Measurements from ENCODE around the gene ARHGAP26. TPM values are rescaled to one million over a fixed set of nuclear protein-coding genes. Genes with fewer than 3 reads are reported as not detected.

The ARHGAP26 gene
- total and polyA plus RNA-seq, 2 experiments from 2014 or later: 9.5 to 16.8 TPM

DNA sequence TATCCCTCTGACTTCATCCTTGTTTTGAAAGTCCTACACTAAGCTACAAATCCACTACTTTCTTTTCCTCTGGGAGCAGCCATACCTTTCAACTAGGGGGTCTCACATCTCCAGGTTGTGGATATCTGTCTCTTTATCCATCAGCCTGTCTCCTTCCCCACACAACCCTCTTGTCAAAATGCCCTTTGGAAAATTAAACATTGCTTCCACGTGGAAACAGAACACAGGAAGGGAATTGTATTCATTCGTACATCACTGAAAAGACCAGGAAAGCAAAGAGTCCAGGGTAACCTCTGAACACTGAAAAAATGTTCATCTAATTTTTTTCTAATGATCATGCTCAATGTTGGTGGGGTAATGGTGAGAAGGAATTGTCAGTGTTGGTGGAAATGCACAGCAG is 429.7 kb downstream of the ARHGAP26 start:
- Histone ChIP-seq H3F3A (replicated peaks; ENCODE audit: low read depth) (no peaks in the 10 kb centered on the region), H3K27me3 (ENCODE audit: insufficient read depth) (no peaks in the 10 kb centered on the region), H3K4me3 (no peak overlapping the region), H4K20me1 (replicated peaks; ENCODE audit: insufficient read depth) (no peaks in the 10 kb centered on the region), H3K36me3 (ENCODE audit: insufficient read depth) (no peaks in the 10 kb centered on the region), H3K27ac (ENCODE audit: low read depth) (no peak overlapping the region), H2AFZ (no peak overlapping the region), H3K79me2 (replicated peaks; ENCODE audit: insufficient read depth) (no peaks in the 10 kb centered on the region), H3K9me2 (ENCODE audit: insufficient read depth) (no peaks in the 10 kb centered on the region), H3K4me1 (ENCODE audit: insufficient read depth) (peaks cover 2% of the 10 kb centered on the region; the same call in 1 of the 2 replicates), H3K4me2 (no peak overlapping the region)
- TF ChIP-seq EZH2phosphoT487 (IDR thresholded peaks at IDR 0.05; ENCODE audit: unreplicated experiment) (no peak), CREB1 (CRISPR knock-in tag; IDR thresholded peaks at IDR 0.05; ENCODE audit: low read depth) (no peak), JUNB (IDR thresholded peaks at IDR 0.05; ENCODE audit: unreplicated experiment) (no peak), STAT1 (IDR thresholded peaks at IDR 0.05; ENCODE audit: unreplicated experiment) (no peak), NANOG (IDR thresholded peaks at IDR 0.05; ENCODE audit: borderline replicate concordance) (no peak), EZH2 (IDR thresholded peaks at IDR 0.05; ENCODE audit: low read depth, unreplicated experiment) (no peak)
- DNase-seq (ENCODE audit: low spot score) (no peak), ATAC-seq (no peak)
- Mint-ChIP-seq H3K36me3 (ENCODE audit: low read depth) (peaks cover 12% of the 10 kb centered on the region; the same call in 2 of the 3 replicates), H3K27ac (no peak overlapping the region), H3K4me3 (no peak overlapping the region), H3K27me3 (ENCODE audit: insufficient read depth, low read depth, poor library complexity) (no peaks in the 10 kb centered on the region), H3K9me3 (peaks cover 11% of the 10 kb centered on the region), H3K4me1 (0 out of 3 replicates have a peak, but pooled peaks cover 3% of the 10 kb centered on the region)

GRCh38 chr5:143200781-143201398 is 430.7 kb downstream of the ARHGAP26 start:
- Histone ChIP-seq H3K27ac (ENCODE audit: low read depth) (no peak overlapping the region), H3K4me3 (no peak overlapping the region), H3K79me2 (replicated peaks; ENCODE audit: insufficient read depth) (no peaks in the 10 kb centered on the region), H3K36me3 (ENCODE audit: insufficient read depth) (no peaks in the 10 kb centered on the region), H4K20me1 (replicated peaks; ENCODE audit: insufficient read depth) (no peaks in the 10 kb centered on the region), H3K27me3 (ENCODE audit: insufficient read depth) (no peaks in the 10 kb centered on the region), H3K9me2 (ENCODE audit: insufficient read depth) (no peaks in the 10 kb centered on the region), H3K4me1 (ENCODE audit: insufficient read depth) (peaks cover 4% of the 10 kb centered on the region; the same call in 1 of the 2 replicates), H2AFZ (no peak overlapping the region), H3F3A (replicated peaks; ENCODE audit: low read depth) (no peaks in the 10 kb centered on the region), H3K4me2 (no peak overlapping the region)
- Mint-ChIP-seq H3K36me3 (ENCODE audit: low read depth) (peaks cover 12% of the 10 kb centered on the region; the same call in 2 of the 3 replicates), H3K4me1 (peaks cover 7% of the 10 kb centered on the region; the same call in 1 of the 3 replicates), H3K9me3 (peaks cover 11% of the 10 kb centered on the region), H3K4me3 (no peak overlapping the region), H3K27ac (no peak overlapping the region), H3K27me3 (ENCODE audit: insufficient read depth, low read depth, poor library complexity) (no peaks in the 10 kb centered on the region)
- ATAC-seq (no peak), DNase-seq (ENCODE audit: low spot score) (no peak)
- TF ChIP-seq ZNF114 (CRISPR knock-in tag; IDR thresholded peaks at IDR 0.05) (no peak), EZH2 (IDR thresholded peaks at IDR 0.05; ENCODE audit: low read depth, unreplicated experiment) (no peak), CTCF (conservative IDR thresholded peaks at IDR 0.05; ENCODE audit: low read depth in 2 of 2) (no peak), STAT1 (IDR thresholded peaks at IDR 0.05; ENCODE audit: unreplicated experiment) (no peak), EZH2phosphoT487 (IDR thresholded peaks at IDR 0.05; ENCODE audit: unreplicated experiment) (no peak), JUNB (IDR thresholded peaks at IDR 0.05; ENCODE audit: unreplicated experiment) (no peak), CREB1 (CRISPR knock-in tag; IDR thresholded peaks at IDR 0.05; ENCODE audit: low read depth) (no peak), REST (IDR thresholded peaks at IDR 0.05; ENCODE audit: unreplicated experiment) (no peak), NANOG (IDR thresholded peaks at IDR 0.05; ENCODE audit: borderline replicate concordance) (no peak), ZNF331 (CRISPR knock-in tag; IDR thresholded peaks at IDR 0.05; ENCODE audit: low read depth) (no peak), POLR2AphosphoS5 (IDR thresholded peaks at IDR 0.05; ENCODE audit: low read depth) (no peak), ETS1 (IDR thresholded peaks at IDR 0.05) (no peak)

Measured in GM23338 (cell line).